ENCODE results near the gene SH3BP2. TPM values are rescaled to one million over a fixed set of nuclear protein-coding genes. Genes with fewer than 3 reads are reported as not detected.
"Not testable (repeated sequence)": the region's sequence is repeated elsewhere in the genome, so short reads cannot be mapped to it uniquely, and the experiment has no call there.

SH3BP2 gene
- total RNA-seq, 2 donors from 2014 or later, result 54.3 to 75.2 TPM

GRCh38 chr4:2761035-2761923 lies 31.6 kb upstream of the SH3BP2 start:
- ATAC-seq (peak; percentile 75), DNase-seq (peak; percentile 88)
- intact Hi-C loops (cut with DNase I, micrococcal nuclease), result no loop called here

GRCh38 chr4:2762048-2762447 lies 30.8 kb upstream of the SH3BP2 start:
- intact Hi-C loops (cut with DNase I, micrococcal nuclease), result no loop called here
- ATAC-seq, result no peak
- no peak for DNase-seq

GRCh38 chr4:2762486-2763370 lies 30.2 kb upstream of the SH3BP2 start:
- DNase-seq; intact Hi-C loops (cut with DNase I, micrococcal nuclease); ATAC-seq: not testable (repeated sequence)

- DNase-seq (peak in 1 of 2 donors; percentile 30), ATAC-seq (no peak)
- intact Hi-C loops (cut with DNase I, micrococcal nuclease), result no loop called here
These were observed 29.3 kb upstream of the SH3BP2 start for GRCh38 chr4:2763511-2763967.

- intact Hi-C loops (cut with DNase I, micrococcal nuclease), result no loop called here
- DNase-seq (peak in 1 of 2 donors; percentile 13), ATAC-seq (no peak)
These were observed 26.9 kb upstream of the SH3BP2 start for GRCh38 chr4:2765832-2766526.

- intact Hi-C loops (cut with DNase I, micrococcal nuclease), result no loop called here
- DNase-seq (peak in 1 of 2 donors; percentile 20), ATAC-seq (no peak)
These were observed 25.7 kb upstream of the SH3BP2 start for GRCh38 chr4:2767046-2767704.

GRCh38 chr4:2767705-2768074 lies 25.2 kb upstream of the SH3BP2 start:
- ATAC-seq (no peak), DNase-seq (peak in 1 of 2 donors; percentile 23)
- intact Hi-C loops (cut with DNase I, micrococcal nuclease), result no loop called here

GRCh38 chr4:2768124-2768523 lies 24.8 kb upstream of the SH3BP2 start:
- DNase-seq (peak in 1 of 2 donors; percentile 16), ATAC-seq (no peak)
- intact Hi-C loops (cut with DNase I, micrococcal nuclease), result no loop called here

GRCh38 chr4:2768921-2769336 lies 24.0 kb upstream of the SH3BP2 start:
- DNase-seq (peak in 1 of 2 donors; percentile 18), ATAC-seq (no peak)
- intact Hi-C loops (cut with DNase I, micrococcal nuclease), result no loop called here

- DNase-seq, result peak in 1 of 2 donors; percentile 23
- ATAC-seq, result peak; percentile 64
- intact Hi-C loops (cut with DNase I, micrococcal nuclease), result no loop called here
These were observed 21.6 kb upstream of the SH3BP2 start for GRCh38 chr4:2771264-2771663.

GRCh38 chr4:2780643-2781042 lies 12.2 kb upstream of the SH3BP2 start:
- ATAC-seq; intact Hi-C loops (cut with DNase I, micrococcal nuclease); DNase-seq: not testable (repeated sequence)

GRCh38 chr4:2781911-2782310 lies 11.0 kb upstream of the SH3BP2 start:
- intact Hi-C loops (cut with DNase I, micrococcal nuclease), result no loop called here
- ATAC-seq (no peak), DNase-seq (no peak)

- intact Hi-C loops (cut with DNase I, micrococcal nuclease), result no loop called here
- ATAC-seq (no peak), DNase-seq (no peak)
These were observed 9.1 kb upstream of the SH3BP2 start for GRCh38 chr4:2783790-2784189.

GRCh38 chr4:2785613-2786012 lies 7.3 kb upstream of the SH3BP2 start:
- peak; percentile 57 for ATAC-seq
- intact Hi-C loops (cut with DNase I, micrococcal nuclease), result no loop called here
- no peak for DNase-seq

GRCh38 chr4:2786152-2786671 lies 6.7 kb upstream of the SH3BP2 start:
- intact Hi-C loops (cut with DNase I, micrococcal nuclease), result no loop called here
- peak in 1 of 2 donors; percentile 35 for DNase-seq
- ATAC-seq, result no peak

GRCh38 chr4:2786794-2787229 lies 6.1 kb upstream of the SH3BP2 start:
- DNase-seq (no peak), ATAC-seq (no peak)
- intact Hi-C loops (cut with DNase I, micrococcal nuclease), result no loop called here

GRCh38 chr4:2787230-2788100 lies 5.4 kb upstream of the SH3BP2 start:
- DNase-seq, result peak; percentile 46 to 55
- intact Hi-C loops (cut with DNase I, micrococcal nuclease), result no loop called here
- no peak for ATAC-seq

Measured in left colon (tissue), 2 donors.